ENCODE measurements around the gene DNAJC27. TPM values are rescaled to one million over a fixed set of nuclear protein-coding genes. Genes with fewer than 3 reads are reported as not detected.

DNAJC27 gene
- total RNA-seq, 3 donors from 2014 or later (not counting 1 experiment from before 2014, with no cell fraction given): 14.1 to 19.7 (median 16.6) TPM

GRCh38 chr2:24912986-24913385 is 58.8 kb downstream of the DNAJC27 start:
- intact Hi-C loops (cut with micrococcal nuclease): no loop called here
- Histone ChIP-seq H3K9me3 (ENCODE audit: control insufficient read depth, insufficient read depth, low read length) (no peaks in the 10 kb centered on the region), H3K27ac (ENCODE audit: low read length) (no peak overlapping the region), H3K27me3 (ENCODE audit: control insufficient read depth, insufficient read depth, low read length) (no peaks in the 10 kb centered on the region), H3K4me1 (ENCODE audit: control insufficient read depth, insufficient read depth, low read length) (peaks cover 13% of the 10 kb centered on the region), H3K4me3 (ENCODE audit: low read length) (no peak overlapping the region), H3K36me3 (ENCODE audit: control insufficient read depth, insufficient read depth, low read length) (no peaks in the 10 kb centered on the region)
- Mint-ChIP-seq H3K27me3 (ENCODE audit: low read depth in 2 of 2) (no peaks in the 10 kb centered on the region), H3K4me1 (peaks cover 10 to 12% of the 10 kb centered on the region in 2 donors), H3K27ac (no peak overlapping the region), H3K9me3 (no peaks in the 10 kb centered on the region), H3K36me3 (no peaks in the 10 kb centered on the region), H3K4me3 (no peak overlapping the region)
- no peak for TF ChIP-seq CTCF (IDR thresholded peaks at IDR 0.05)
- no peak for DNase-seq
- no peak for ATAC-seq
- WGBS (ENCODE audit: insufficient coverage): 94% methylated on average over 10 of the region's 10 CpGs

GRCh38 chr2:24912523-24912922 is 59.2 kb downstream of the DNAJC27 start:
- no peaks in the 10 kb centered on the region for H3K36me3 Mint-ChIP-seq
- no peak for TF ChIP-seq CTCF (IDR thresholded peaks at IDR 0.05)
- H3K4me1 Mint-ChIP-seq: peaks cover 5 to 7% of the 10 kb centered on the region in 2 donors
- Histone ChIP-seq H3K4me1 (ENCODE audit: control insufficient read depth, insufficient read depth, low read length) (peaks cover 8% of the 10 kb centered on the region), H3K9me3 (ENCODE audit: control insufficient read depth, insufficient read depth, low read length) (no peaks in the 10 kb centered on the region), H3K36me3 (ENCODE audit: control insufficient read depth, insufficient read depth, low read length) (no peaks in the 10 kb centered on the region), H3K27me3 (ENCODE audit: control insufficient read depth, insufficient read depth, low read length) (no peaks in the 10 kb centered on the region), H3K4me3 (ENCODE audit: low read length) (no peak overlapping the region), H3K27ac (ENCODE audit: low read length) (no peak overlapping the region)
- DNase-seq (no peak), ATAC-seq (no peak)
- 90% methylated on average over 7 of the region's 7 CpGs for WGBS (ENCODE audit: insufficient coverage)
- no peak overlapping the region for H3K4me3 Mint-ChIP-seq
- H3K9me3 Mint-ChIP-seq: no peaks in the 10 kb centered on the region
- intact Hi-C loops (cut with micrococcal nuclease): no loop called here
- no peaks in the 10 kb centered on the region for H3K27me3 Mint-ChIP-seq (ENCODE audit: low read depth in 2 of 2)
- no peak overlapping the region for H3K27ac Mint-ChIP-seq

GRCh38 chr2:24910245-24910644 is 61.5 kb downstream of the DNAJC27 start:
- no peaks in the 10 kb centered on the region for H3K36me3 Mint-ChIP-seq
- 99% methylated on average over 3 of the region's 3 CpGs for WGBS (ENCODE audit: insufficient coverage)
- no peak overlapping the region for H3K4me3 ChIP-seq (ENCODE audit: low read length)
- H3K4me1 ChIP-seq (ENCODE audit: control insufficient read depth, insufficient read depth, low read length): no peaks in the 10 kb centered on the region
- H3K4me1 Mint-ChIP-seq: no peaks in the 10 kb centered on the region
- no peaks in the 10 kb centered on the region for H3K9me3 ChIP-seq (ENCODE audit: control insufficient read depth, insufficient read depth, low read length)
- no peak overlapping the region for H3K27ac ChIP-seq (ENCODE audit: low read length)
- no peaks in the 10 kb centered on the region for H3K36me3 ChIP-seq (ENCODE audit: control insufficient read depth, insufficient read depth, low read length)
- H3K9me3 Mint-ChIP-seq: no peaks in the 10 kb centered on the region
- no peak for DNase-seq
- H3K27ac Mint-ChIP-seq: no peak overlapping the region
- TF ChIP-seq CTCF (IDR thresholded peaks at IDR 0.05): no peak
- H3K4me3 Mint-ChIP-seq: no peak overlapping the region
- H3K27me3 Mint-ChIP-seq (ENCODE audit: low read depth in 2 of 2): no peaks in the 10 kb centered on the region
- intact Hi-C loops (cut with micrococcal nuclease): no loop called here
- no peaks in the 10 kb centered on the region for H3K27me3 ChIP-seq (ENCODE audit: control insufficient read depth, insufficient read depth, low read length)
- ATAC-seq: no peak

- no peaks in the 10 kb centered on the region for H3K36me3 ChIP-seq (ENCODE audit: control insufficient read depth, insufficient read depth, low read length)
- no peak for TF ChIP-seq CTCF (IDR thresholded peaks at IDR 0.05)
- no peak for DNase-seq
- 90% methylated on average over 5 of the region's 5 CpGs for WGBS (ENCODE audit: insufficient coverage)
- H3K27ac ChIP-seq (ENCODE audit: low read length): no peak overlapping the region
- no peaks in the 10 kb centered on the region for H3K36me3 Mint-ChIP-seq
- no peak for ATAC-seq
- no peaks in the 10 kb centered on the region for H3K9me3 Mint-ChIP-seq
- H3K4me1 Mint-ChIP-seq: no peaks in the 10 kb centered on the region
- no peaks in the 10 kb centered on the region for H3K9me3 ChIP-seq (ENCODE audit: control insufficient read depth, insufficient read depth, low read length)
- H3K27me3 ChIP-seq (ENCODE audit: control insufficient read depth, insufficient read depth, low read length): no peaks in the 10 kb centered on the region
- H3K4me1 ChIP-seq (ENCODE audit: control insufficient read depth, insufficient read depth, low read length): no peaks in the 10 kb centered on the region
- intact Hi-C loops (cut with micrococcal nuclease): no loop called here
- no peak overlapping the region for H3K4me3 ChIP-seq (ENCODE audit: low read length)
- no peaks in the 10 kb centered on the region for H3K27me3 Mint-ChIP-seq (ENCODE audit: low read depth in 2 of 2)
- H3K4me3 Mint-ChIP-seq: no peak overlapping the region
- no peak overlapping the region for H3K27ac Mint-ChIP-seq
These were observed 62.1 kb downstream of the DNAJC27 start for GRCh38 chr2:24909555-24910177.

Measured in natural killer cell (primary cell).